Loucy (cell line): ENCODE results near the gene ALG1.

ENCODE experiments used
- H2AFZ ChIP-seq: fragments of 200-600 bp; sonication (generic); 2 replicates; pipeline ENCODE4 v1.6.0; 2016; ENCODE audit warnings: antibody characterized with exemption, mild to moderate bottlenecking, low read length, moderate library complexity
- H3F3A ChIP-seq: fragments of 200-600 bp; 2 replicates; pipeline ENCODE4 v1.6.0; 2016; ENCODE audit warnings: antibody characterized with exemption, low read depth, mild to moderate bottlenecking
- H3K27me3 ChIP-seq: fragments of 200-600 bp; sonication (generic); 2 replicates; pipeline ENCODE4 v1.6.1; 2014; ENCODE audit warnings: low read length, mild to moderate bottlenecking; ENCODE audit not compliant: insufficient read depth, poor library complexity, severe bottlenecking
- H3K36me3 ChIP-seq: fragments of 200-600 bp; sonication (generic); 2 replicates; pipeline ENCODE4 v1.6.1; 2016; ENCODE audit warnings: low read length; ENCODE audit not compliant: insufficient read depth
- H3K4me1 ChIP-seq: fragments of 200-600 bp; sonication (generic); 2 replicates; pipeline ENCODE4 v1.5.1; 2014; ENCODE audit warnings: low read length, mild to moderate bottlenecking; ENCODE audit not compliant: insufficient read depth, poor library complexity, severe bottlenecking
- H3K4me2 ChIP-seq: fragments of 200-600 bp; sonication (generic); 2 replicates; pipeline ENCODE4 v1.6.0; 2014; ENCODE audit warnings: antibody characterized with exemption, low read length, low read depth, mild to moderate bottlenecking; ENCODE audit not compliant: poor library complexity, severe bottlenecking
- H3K4me3 ChIP-seq: fragments of 200-600 bp; sonication (generic); 2 replicates; pipeline ENCODE4 v1.5.1; 2014; ENCODE audit warnings: low read length, mild to moderate bottlenecking, mixed read lengths; ENCODE audit not compliant: poor library complexity, severe bottlenecking
- H3K79me2 ChIP-seq: fragments of 200-600 bp; sonication (generic); 2 replicates; pipeline ENCODE4 v1.6.1; 2014; ENCODE audit warnings: low read length; ENCODE audit not compliant: insufficient read depth
- H3K9ac ChIP-seq: fragments of 200-600 bp; sonication (generic); 2 replicates; pipeline ENCODE4 v1.6.0; 2014; ENCODE audit warnings: mild to moderate bottlenecking, low read depth, low read length, moderate library complexity; ENCODE audit not compliant: poor library complexity, severe bottlenecking
- H3K9me2 ChIP-seq: fragments of 200-600 bp; sonication (generic); replicated peaks from 2 replicates; pipeline ENCODE4 v1.6.1; 2016; ENCODE audit warnings: low read depth, low read length, mixed read lengths
- H3K9me3 ChIP-seq: fragments of 200-600 bp; sonication (generic); 2 replicates; pipeline ENCODE4 v1.6.1; 2014; ENCODE audit warnings: mild to moderate bottlenecking, antibody characterized with exemption, low read length, low read depth; ENCODE audit not compliant: insufficient read depth
- H4K20me1 ChIP-seq: fragments of 200-600 bp; sonication (generic); 2 replicates; pipeline ENCODE4 v1.6.0; 2014; ENCODE audit warnings: antibody characterized with exemption, low read length, mild to moderate bottlenecking; ENCODE audit not compliant: insufficient read depth, poor library complexity, severe bottlenecking
- CTCF ChIP-seq: fragments of 200-600 bp; sonication (generic); conservative IDR thresholded peaks from 2 replicates; pipeline ENCODE4 v1.5.1; 2014; ENCODE audit warnings: mild to moderate bottlenecking, antibody characterized with exemption, low read length
- EZH2phosphoT487 ChIP-seq: fragments of 200-600 bp; IDR thresholded peaks from 2 replicates; pipeline ENCODE4 v1.6.1; 2018; ENCODE audit warnings: antibody characterized with exemption, mild to moderate bottlenecking, moderate library complexity, borderline replicate concordance

The ALG1 gene

GRCh38 chr16:5054876-5055865 lies 16.5 kb upstream of the ALG1 start:
- Histone ChIP-seq H3K27me3 (no peaks in the 10 kb centered on the region), H3K4me1 (no peaks in the 10 kb centered on the region), H3K9ac (no peak overlapping the region), H3K36me3 (no peaks in the 10 kb centered on the region), H3K4me2 (no peak overlapping the region), H3K79me2 (no peaks in the 10 kb centered on the region), H2AFZ (no peak overlapping the region), H4K20me1 (no peaks in the 10 kb centered on the region), H3K4me3 (no peak overlapping the region), H3K9me3 (no peaks in the 10 kb centered on the region), H3F3A (no peaks in the 10 kb centered on the region), H3K9me2 (no peaks in the 10 kb centered on the region)
- TF ChIP-seq EZH2phosphoT487 (no peak), CTCF (no peak)

- no peak overlapping the region for H3K4me3 ChIP-seq
- no peak overlapping the region for H3K9ac ChIP-seq
- no peak for TF ChIP-seq EZH2phosphoT487
- peak; percentile 62 for TF ChIP-seq CTCF
- H3K4me2 ChIP-seq, result no peak overlapping the region
- H3K4me1 ChIP-seq, result no peaks in the 10 kb centered on the region
- H2AFZ ChIP-seq, result 0 out of 2 replicates have a peak overlapping the region, but pooled peaks have one; percentile 55
- H3K9me2 ChIP-seq, result no peaks in the 10 kb centered on the region
- H4K20me1 ChIP-seq, result no peaks in the 10 kb centered on the region
- H3F3A ChIP-seq, result no peaks in the 10 kb centered on the region
- H3K36me3 ChIP-seq, result no peaks in the 10 kb centered on the region
- H3K79me2 ChIP-seq, result no peaks in the 10 kb centered on the region
- H3K27me3 ChIP-seq, result no peaks in the 10 kb centered on the region
- no peaks in the 10 kb centered on the region for H3K9me3 ChIP-seq
These were observed 15.3 kb upstream of the ALG1 start for GRCh38 chr16:5056352-5056751.

- H3K79me2 ChIP-seq, result no peaks in the 10 kb centered on the region
- H3K4me2 ChIP-seq, result no peak overlapping the region
- H3K9me2 ChIP-seq, result no peaks in the 10 kb centered on the region
- no peaks in the 10 kb centered on the region for H3F3A ChIP-seq
- no peak overlapping the region for H3K9ac ChIP-seq
- H3K4me3 ChIP-seq, result no peak overlapping the region
- no peaks in the 10 kb centered on the region for H4K20me1 ChIP-seq
- H3K9me3 ChIP-seq, result no peaks in the 10 kb centered on the region
- no peak overlapping the region for H2AFZ ChIP-seq
- no peaks in the 10 kb centered on the region for H3K4me1 ChIP-seq
- H3K27me3 ChIP-seq, result no peaks in the 10 kb centered on the region
- no peak for TF ChIP-seq EZH2phosphoT487
- no peak for TF ChIP-seq CTCF
- H3K36me3 ChIP-seq, result no peaks in the 10 kb centered on the region
These were observed 13.2 kb upstream of the ALG1 start for GRCh38 chr16:5058476-5058875.
